ENCODE data around the gene NARS2.

- TF ChIP-seq, protein P1, sequence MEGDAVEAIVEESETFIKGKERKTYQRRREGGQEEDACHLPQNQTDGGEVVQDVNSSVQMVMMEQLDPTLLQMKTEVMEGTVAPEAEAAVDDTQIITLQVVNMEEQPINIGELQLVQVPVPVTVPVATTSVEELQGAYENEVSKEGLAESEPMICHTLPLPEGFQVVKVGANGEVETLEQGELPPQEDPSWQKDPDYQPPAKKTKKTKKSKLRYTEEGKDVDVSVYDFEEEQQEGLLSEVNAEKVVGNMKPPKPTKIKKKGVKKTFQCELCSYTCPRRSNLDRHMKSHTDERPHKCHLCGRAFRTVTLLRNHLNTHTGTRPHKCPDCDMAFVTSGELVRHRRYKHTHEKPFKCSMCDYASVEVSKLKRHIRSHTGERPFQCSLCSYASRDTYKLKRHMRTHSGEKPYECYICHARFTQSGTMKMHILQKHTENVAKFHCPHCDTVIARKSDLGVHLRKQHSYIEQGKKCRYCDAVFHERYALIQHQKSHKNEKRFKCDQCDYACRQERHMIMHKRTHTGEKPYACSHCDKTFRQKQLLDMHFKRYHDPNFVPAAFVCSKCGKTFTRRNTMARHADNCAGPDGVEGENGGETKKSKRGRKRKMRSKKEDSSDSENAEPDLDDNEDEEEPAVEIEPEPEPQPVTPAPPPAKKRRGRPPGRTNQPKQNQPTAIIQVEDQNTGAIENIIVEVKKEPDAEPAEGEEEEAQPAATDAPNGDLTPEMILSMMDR (IDR thresholded peaks at IDR 0.05): no peak
- TF ChIP-seq EP300 (IDR thresholded peaks at IDR 0.05; ENCODE audit: low read depth): no peak
- TF ChIP-seq POLR2A (IDR thresholded peaks at IDR 0.05): no peak
Observed at GRCh38 chr11:78405805-78406204, 168.9 kb downstream of the NARS2 start.

Measured in transverse colon (tissue), 3 donors.